GM12878 (cell line): ENCODE data around the gene GRK2. TPM values are rescaled to one million over a fixed set of nuclear protein-coding genes. Genes with fewer than 3 reads are reported as not detected.

Experiments
- ATAC-seq: fragments of 200-7000 bp; cut with Tn5 transposase; 3 replicates; pipeline ENCODE4 v1.9.1; 2020; ENCODE audit warnings: mild to moderate bottlenecking, moderate library complexity
- BruUV-seq: library from RNA; stranded (reverse); fragments of 400-500 nt; replicated peaks from 2 replicates; lab custom pipeline; 2021; lab: Mats Ljungman, UMichigan
- CTCF ChIA-PET: fragments of 300-600 bp; sonication (Branson Sonifier 250); formaldehyde crosslinking; extraction: SDS; loops from one replicate; lab custom pipeline; 2021; ENCODE audit warnings: inconsistent platforms; lab: Yijun Ruan, JAX
- POLR2A ChIA-PET: fragments of 350-600 bp; formaldehyde crosslinking; extraction: SDS; loops from one replicate; lab custom pipeline; 2021; ENCODE audit warnings: inconsistent platforms; lab: Charles Lee
- RAD21 ChIA-PET: fragments of 300-600 bp; sonication (Branson Sonifier 250); formaldehyde crosslinking; loops from one replicate; lab custom pipeline; 2023; ENCODE audit warnings: antibody characterized with exemption; ENCODE audit not compliant: unreplicated experiment; lab: Charles Lee
- SMC1A ChIA-PET: fragments of 300-600 bp; sonication (Branson Sonifier 250); formaldehyde crosslinking; loops from one replicate; lab custom pipeline; 2023; ENCODE audit not compliant: unreplicated experiment, uncharacterized antibody; lab: Charles Lee
- DNase-seq: peaks from one replicate; pipeline ENCODE4 v3.0.0-alpha.2; 2011; ENCODE audit warnings: low read depth, low spot score
- FAIRE-seq: peaks from 3 replicates; lab custom pipeline; 2011; peaks lifted over from hg19 to GRCh38; lab: Jason Lieb, UNC
- H2AFZ ChIP-seq: 2 replicates; pipeline ENCODE4 v1.6.0; 2011; ENCODE audit warnings: low read depth, low read length, control low read depth; ENCODE audit not compliant: control insufficient read depth
- H3K27ac ChIP-seq: 2 replicates; pipeline ENCODE4 v1.5.1; 2011; ENCODE audit warnings: control low read depth; ENCODE audit not compliant: control insufficient read depth, insufficient read depth
- H3K27me3 ChIP-seq, 2 experiments: replicated peaks in 1 of 2; 2 replicates each; pipeline versions ENCODE4 v1.6.0 to v1.6.1; 2011; ENCODE audit warnings: low read length in 1 of 2; ENCODE audit not compliant: control insufficient read depth in 2 of 2, insufficient read depth in 2 of 2
- H3K36me3 ChIP-seq, 2 experiments: 2 replicates each; pipeline ENCODE4 v1.5.1; 2011; ENCODE audit warnings: low read length in 1 of 2; ENCODE audit not compliant: control insufficient read depth in 2 of 2, insufficient read depth in 2 of 2
- H3K4me1 ChIP-seq: 2 replicates; pipeline ENCODE4 v1.6.1; 2011; ENCODE audit warnings: mild to moderate bottlenecking, low read length, moderate library complexity, mixed read lengths; ENCODE audit not compliant: control insufficient read depth, insufficient read depth
- H3K4me2 ChIP-seq: 2 replicates; pipeline ENCODE4 v1.6.0; 2011; ENCODE audit warnings: control low read depth; ENCODE audit not compliant: control insufficient read depth, insufficient read depth
- H3K4me3 ChIP-seq: fragments of 200-600 bp; sonication (generic); 2 replicates; pipeline ENCODE4 v1.5.1; 2016
- H3K79me2 ChIP-seq: 2 replicates; pipeline ENCODE4 v1.6.0; 2011; ENCODE audit warnings: low read length; ENCODE audit not compliant: control insufficient read depth, insufficient read depth
- H3K9ac ChIP-seq: 2 replicates; pipeline ENCODE4 v1.8.0; 2011; ENCODE audit warnings: low read length, control low read depth, mixed read lengths; ENCODE audit not compliant: control insufficient read depth, insufficient read depth
- H3K9me3 ChIP-seq: replicated peaks from 3 replicates; pipeline ENCODE4 v1.5.1; 2011; ENCODE audit warnings: mild to moderate bottlenecking, low read length; ENCODE audit not compliant: control insufficient read depth, insufficient read depth
- H4K20me1 ChIP-seq: 2 replicates; pipeline ENCODE4 v1.6.0; 2011; ENCODE audit not compliant: control insufficient read depth, insufficient read depth
- CTCF ChIP-seq, 3 experiments: IDR thresholded peaks in 2 of 3; conservative IDR thresholded peaks in 1 of 3; 2 replicates each; pipeline ENCODE4 v1.5.1; 2011; ENCODE audit warnings: low read depth in 3 of 3, low read length in 3 of 3, mild to moderate bottlenecking in 3 of 3, control low read depth in 2 of 3, moderate library complexity in 2 of 3, inconsistent platforms in 1 of 3, mixed read lengths in 1 of 3; ENCODE audit not compliant: control insufficient read depth in 2 of 3, insufficient read depth in 1 of 3; ENCODE audit errors: extremely low read depth in 1 of 3
- MYB ChIP-seq: fragments of 150-350 bp; IDR thresholded peaks from 2 replicates; pipeline ENCODE4 v1.6.1; 2014; ENCODE audit warnings: mild to moderate bottlenecking, low read depth, low read length, borderline replicate concordance
- POLR2A ChIP-seq: IDR thresholded peaks from 2 replicates; pipeline ENCODE4 v1.6.1; 2011; ENCODE audit warnings: low read depth, mild to moderate bottlenecking, low read length
- WGBS: methylation state at CpG from one replicate; pipeline ENCODE4 v1.1.6; 2016; ENCODE audit warnings: low lambda C conversion rate; ENCODE audit not compliant: insufficient replicate concordance, insufficient coverage; ENCODE audit errors: missing lambda C conversion rate; 5-methylcytosine and 5-hydroxymethylcytosine counted together
- in situ Hi-C: fragments of 300-500 bp; cut with MboI; formaldehyde crosslinking; loops from 9 replicates; pipeline ENCODE4 v1.14.3; 2018; ENCODE audit warnings: mixed read lengths
- intact Hi-C: fragments of 100-400 bp; cut with micrococcal nuclease; formaldehyde crosslinking; loops from one replicate; pipeline ENCODE4 v1.14.2; 2022; ENCODE audit not compliant: unreplicated experiment
- polyA plus RNA-seq, 11 experiments: library from polyadenylated mRNA; depleted of rRNA in 4 of 11; unstranded in 6 of 11; stranded (reverse) in 5 of 11; fragments of >200 nt; fragmentation: Nextera tagmentation in 4 of 11; fragmentation: Illumina TruSeq in 1 of 11; extraction: Ambion mirVana in 4 of 11; extraction: Trizol in 1 of 11; gene quantifications; 1 replicate in 1 of 11; 2 replicates in 10 of 11; pipeline versions ENCODE4 v1.2.1 to v1.2.3, GENCODE V29; 2011 to 2016; ENCODE audit warnings: inconsistent platforms in 2 of 11, missing spikeins in 2 of 11, low read depth in 1 of 11
- total RNA-seq, 4 experiments: library from RNA; depleted of rRNA in 3 of 4; stranded (reverse); fragments of >200 nt in 3 of 4; fragmentation: Illumina TruSeq in 1 of 4; extraction: Trizol in 1 of 4; gene quantifications; 2 replicates each; pipeline versions ENCODE4 v1.2.1 to v1.2.3, GENCODE V29; 2013 to 2021

The GRK2 gene
- total and polyA plus RNA-seq, 10 of the 15 experiments (the other 5 are each of a cell fraction or from before 2014, with no cell fraction given) = 1.0 to 160 (median 66.1) TPM

- FAIRE-seq = no peak
- peaks cover 14 to 51% of the 10 kb centered on the region in 2 experiments; a peak in 3 of 4 replicates for H3K36me3 ChIP-seq
- ChIA-PET SMC1A (interaction anchor here (0.7 to 3.6 kb wide), 2 partner anchors 11 to 16 kb away, joined by 3 to 35 read pairs; no protein-coding TSS in a partner anchor), POLR2A (interaction anchor here (3.2 to 3.3 kb wide), 2 partner anchors 9 to 18 kb away, joined by 25 to 46 read pairs; partner anchors contain the start of gene GRK2), RAD21 (interaction anchor here (4.0 kb wide), 1 partner anchor 30 kb away, joined by 28 read pairs; no protein-coding TSS in a partner anchor), CTCF (interaction anchor here (1.5 to 2.5 kb wide), 2 partner anchors 16 to 19 kb away, joined by 7 to 17 read pairs; partner anchors contain the start of gene GRK2)
- no peaks in the 10 kb centered on the region for H3K27me3 ChIP-seq
- peak overlapping the region; percentile 35; the same call in 1 of the 2 replicates for H3K9ac ChIP-seq
- intact Hi-C loops (no loop called here), in situ Hi-C loops (no loop called here)
- H2AFZ ChIP-seq = no peak overlapping the region
- no peaks in the 10 kb centered on the region for H4K20me1 ChIP-seq
- no peak for DNase-seq
- TF ChIP-seq MYB = no peak
- 0 out of 6 replicates have a peak, but pooled peaks of 1 of the 3 experiments have one; percentile 8 for TF ChIP-seq CTCF (IDR thresholded peaks at IDR 0.05 in 2 of 3, conservative IDR thresholded peaks at IDR 0.05 in 1 of 3; ENCODE audit: control insufficient read depth in 2 of 3, extremely low read depth in 1 of 3, insufficient read depth in 1 of 3, low read depth in 3 of 3, low read length in 3 of 3)
- TF ChIP-seq POLR2A = peak; percentile 63
- 28% methylated on average over 8 of the region's 8 CpGs for WGBS
- peak overlapping the region; percentile 99; the same call in 1 of the 2 replicates for H3K27ac ChIP-seq
- peaks cover 26% of the 10 kb centered on the region for H3K4me1 ChIP-seq
- no TSS peak for BruUV-seq
- H3K4me2 ChIP-seq = peak overlapping the region; percentile 94; the same call in 1 of the 2 replicates
- H3K4me3 ChIP-seq = no peak overlapping the region
- H3K9me3 ChIP-seq = no peaks in the 10 kb centered on the region
- H3K79me2 ChIP-seq = peaks cover 19% of the 10 kb centered on the region
- no peak for ATAC-seq
Measured at GRCh38 chr11:67286621-67287333, 20.5 kb downstream of the GRK2 start.
